Fibroblast of skin of abdomen (primary cell): Measurements from ENCODE around the gene USF2.

Experiments
- DNase-seq: peaks from one replicate; pipeline ENCODE4 v3.0.0-alpha.2; 2013

USF2 gene

GRCh38 chr19:35265900-35266519 lies 2.8 kb upstream of the USF2 start:
- no peak for DNase-seq

- DNase-seq, result no peak
Observed at GRCh38 chr19:35266520-35267352, 2.0 kb upstream of the USF2 start.

- peak; percentile 25 for DNase-seq
Observed at GRCh38 chr19:35267353-35267817, 1.4 kb upstream of the USF2 start.

GRCh38 chr19:35267818-35268535 lies 785 bp upstream of the USF2 start:
- peak; percentile 79 for DNase-seq

- peak; percentile 68 for DNase-seq
Observed at GRCh38 chr19:35269438-35270117, 816 bp downstream of the USF2 start.

GRCh38 chr19:35270381-35270811 lies 1.6 kb downstream of the USF2 start:
- DNase-seq, result no peak

GRCh38 chr19:35271546-35271945 lies 2.8 kb downstream of the USF2 start:
- no peak for DNase-seq

GRCh38 chr19:35272122-35272719 lies 3.5 kb downstream of the USF2 start:
- no peak for DNase-seq

- no peak for DNase-seq
Observed at GRCh38 chr19:35272954-35273649, 4.3 kb downstream of the USF2 start.

- DNase-seq, result no peak
Observed at GRCh38 chr19:35273686-35274259, 5.0 kb downstream of the USF2 start.

GRCh38 chr19:35274323-35274722 lies 5.6 kb downstream of the USF2 start:
- DNase-seq, result no peak

GRCh38 chr19:35276706-35277281 lies 8.0 kb downstream of the USF2 start:
- DNase-seq, result no peak

- no peak for DNase-seq
Observed at GRCh38 chr19:35278578-35279284, 10.0 kb downstream of the USF2 start.

GRCh38 chr19:35279374-35279773 lies 10.6 kb downstream of the USF2 start:
- DNase-seq, result no peak

- no peak for DNase-seq
Observed at GRCh38 chr19:35279985-35280821, 11.4 kb downstream of the USF2 start.

- no peak for DNase-seq
Observed at GRCh38 chr19:35281303-35281702, 12.5 kb downstream of the USF2 start.

GRCh38 chr19:35284153-35285094 lies 15.7 kb downstream of the USF2 start:
- no peak for DNase-seq

GRCh38 chr19:35285095-35285449 lies 16.3 kb downstream of the USF2 start:
- DNase-seq, result no peak
